ENCODE measurements around the gene HINFP.

Gene HINFP

GRCh38 chr11:119115484-119116234, 5.7 kb upstream of the HINFP start:
- peaks cover 6% of the 10 kb centered on the region for H3K4me1 Mint-ChIP-seq
- no peak overlapping the region for H3K27ac Mint-ChIP-seq
- H3K36me3 Mint-ChIP-seq (ENCODE audit: low read depth), result peaks cover 21% of the 10 kb centered on the region
- H3K4me3 Mint-ChIP-seq, result no peak overlapping the region
- TF ChIP-seq CTCF (IDR thresholded peaks at IDR 0.05; ENCODE audit: unreplicated experiment in 3 of 3), result no peak
- H3K9me3 Mint-ChIP-seq, result no peaks in the 10 kb centered on the region
- no peaks in the 10 kb centered on the region for H3K27me3 Mint-ChIP-seq (ENCODE audit: low read depth)

GRCh38 chr11:119116235-119116594, 5.2 kb upstream of the HINFP start:
- Mint-ChIP-seq H3K4me1 (peaks cover 9% of the 10 kb centered on the region), H3K4me3 (no peak overlapping the region), H3K27me3 (ENCODE audit: low read depth) (no peaks in the 10 kb centered on the region)

GRCh38 chr11:119116601-119117000, 4.8 kb upstream of the HINFP start:
- H3K4me3 Mint-ChIP-seq, result no peak overlapping the region
- H3K27me3 Mint-ChIP-seq (ENCODE audit: low read depth), result no peaks in the 10 kb centered on the region
- H3K9me3 Mint-ChIP-seq, result no peaks in the 10 kb centered on the region
- peaks cover 17% of the 10 kb centered on the region for H3K36me3 Mint-ChIP-seq (ENCODE audit: low read depth)
- no peak for TF ChIP-seq CTCF (IDR thresholded peaks at IDR 0.05; ENCODE audit: unreplicated experiment in 3 of 3)
- H3K27ac Mint-ChIP-seq, result no peak overlapping the region
- H3K4me1 Mint-ChIP-seq, result peaks cover 9% of the 10 kb centered on the region

More at GRCh38 chr11:119116235-119116594, 5.2 kb upstream of the HINFP start:
- peaks cover 21% of the 10 kb centered on the region for H3K36me3 Mint-ChIP-seq (ENCODE audit: low read depth)
- no peaks in the 10 kb centered on the region for H3K9me3 Mint-ChIP-seq
- TF ChIP-seq CTCF (IDR thresholded peaks at IDR 0.05; ENCODE audit: unreplicated experiment in 3 of 3), result no peak
- no peak overlapping the region for H3K27ac Mint-ChIP-seq

GRCh38 chr11:119117004-119117706, 4.2 kb upstream of the HINFP start:
- Mint-ChIP-seq H3K4me1 (peaks cover 13% of the 10 kb centered on the region), H3K27me3 (ENCODE audit: low read depth) (no peaks in the 10 kb centered on the region), H3K4me3 (no peak overlapping the region), H3K9me3 (no peaks in the 10 kb centered on the region), H3K27ac (no peak overlapping the region), H3K36me3 (ENCODE audit: low read depth) (peaks cover 13% of the 10 kb centered on the region)
- no peak for TF ChIP-seq CTCF (IDR thresholded peaks at IDR 0.05; ENCODE audit: unreplicated experiment in 3 of 3)

- Mint-ChIP-seq H3K4me1 (peaks cover 19% of the 10 kb centered on the region), H3K27ac (no peak overlapping the region), H3K27me3 (ENCODE audit: low read depth) (no peaks in the 10 kb centered on the region), H3K4me3 (no peak overlapping the region), H3K9me3 (no peaks in the 10 kb centered on the region), H3K36me3 (ENCODE audit: low read depth) (peaks cover 16% of the 10 kb centered on the region)
- no peak for TF ChIP-seq CTCF (IDR thresholded peaks at IDR 0.05; ENCODE audit: unreplicated experiment in 3 of 3)
These were observed 3.2 kb upstream of the HINFP start for GRCh38 chr11:119118227-119118626.
